GM18505 (cell line): ENCODE results near the gene WDR26.

Experiments used
- ATAC-seq: cut with Tn5 transposase; IDR thresholded peaks from one replicate; pipeline ENCODE4 v1.9.1; 2021; ENCODE audit not compliant: unreplicated experiment
- POLR2A ChIP-seq: IDR thresholded peaks from 4 replicates; pipeline ENCODE4 v1.6.1; 2011; ENCODE audit warnings: borderline replicate concordance; ENCODE audit not compliant: insufficient read depth, insufficient read length; ENCODE audit errors: extremely low read depth

The WDR26 gene

GRCh38 chr1:224402472-224403036 lies 32.0 kb downstream of the WDR26 start:
- no peak for ATAC-seq
- TF ChIP-seq POLR2A: no peak

GRCh38 chr1:224399887-224400286 lies 34.7 kb downstream of the WDR26 start:
- ATAC-seq: no peak
- TF ChIP-seq POLR2A: no peak

DNA sequence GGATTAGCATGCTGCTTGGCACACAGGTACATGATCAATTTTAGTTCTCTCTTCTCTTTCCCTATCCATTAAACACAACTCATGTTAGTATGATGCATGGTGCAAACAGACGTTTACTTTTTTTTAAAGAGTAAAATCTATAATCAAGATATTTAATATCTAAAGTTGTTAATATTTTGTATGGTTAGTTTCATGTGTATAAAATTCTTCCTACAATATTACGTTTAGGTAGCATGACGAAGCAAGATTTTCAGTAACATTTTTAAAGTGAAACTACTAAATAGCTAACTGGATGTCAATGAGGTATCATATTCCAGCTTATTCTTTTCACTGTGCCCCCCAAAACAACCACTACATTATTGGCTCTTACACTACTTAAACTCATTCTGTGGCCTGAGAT lies 41.3 kb downstream of the WDR26 start:
- no peak for ATAC-seq
- TF ChIP-seq POLR2A: no peak

GRCh38 chr1:224392411-224393249 lies 42.0 kb downstream of the WDR26 start:
- TF ChIP-seq POLR2A: no peak
- ATAC-seq: no peak

GRCh38 chr1:224390517-224390916 lies 44.1 kb downstream of the WDR26 start:
- TF ChIP-seq POLR2A: no peak
- no peak for ATAC-seq

GRCh38 chr1:224387943-224388342 lies 46.7 kb downstream of the WDR26 start:
- TF ChIP-seq POLR2A: no peak
- ATAC-seq: no peak

DNA sequence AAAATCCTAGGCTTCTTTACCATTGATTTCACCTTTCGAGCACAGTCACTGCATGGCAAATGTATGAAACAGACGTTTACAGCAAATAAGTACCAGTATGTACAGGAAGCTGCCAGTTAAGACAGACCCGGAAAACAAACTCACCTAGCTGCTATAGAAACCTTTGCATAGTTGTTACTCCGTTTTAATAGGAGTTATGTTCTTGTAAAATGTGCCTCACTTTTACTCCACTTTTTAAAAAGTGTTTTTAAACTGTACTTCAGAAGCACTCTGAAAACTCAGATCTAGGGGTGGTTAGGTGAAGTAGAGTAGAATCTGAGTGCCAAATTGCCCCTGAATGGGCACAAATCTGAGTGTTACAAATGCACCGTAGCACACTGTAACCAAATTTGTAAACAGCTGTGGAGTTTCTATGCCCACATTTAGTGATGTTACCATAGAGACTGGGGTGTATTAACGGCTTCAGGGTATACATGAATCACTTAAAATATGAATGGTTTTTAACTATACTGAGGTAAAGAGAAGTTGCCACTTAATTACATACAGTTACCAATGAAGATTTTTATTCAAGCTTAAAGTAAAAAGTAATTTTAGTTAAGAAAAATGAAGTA lies 47.2 kb downstream of the WDR26 start:
- no peak for TF ChIP-seq POLR2A
- ATAC-seq: no peak

GRCh38 chr1:224383218-224383617 lies 51.4 kb downstream of the WDR26 start:
- no peak for ATAC-seq
- no peak for TF ChIP-seq POLR2A

GRCh38 chr1:224381880-224382548 lies 52.6 kb downstream of the WDR26 start:
- ATAC-seq: no peak
- no peak for TF ChIP-seq POLR2A

DNA sequence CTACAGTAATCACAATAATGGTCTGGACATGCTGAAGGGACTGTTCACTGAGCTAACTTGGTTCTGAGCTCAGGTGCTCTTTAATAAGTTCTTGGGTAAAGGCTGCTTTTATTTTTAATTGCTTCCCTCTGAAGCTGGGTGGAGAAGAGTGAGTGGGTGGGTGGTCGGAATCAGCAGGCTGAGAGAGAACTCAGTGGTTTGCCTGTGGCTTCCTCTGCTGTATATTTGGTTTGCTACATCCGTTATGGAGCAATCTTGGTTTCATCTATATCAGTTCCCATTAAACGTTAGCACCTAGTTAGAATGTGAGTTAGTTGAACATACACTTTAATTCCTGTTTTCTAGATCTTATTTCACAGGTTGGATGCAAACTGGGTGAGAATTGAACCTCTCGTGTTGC lies 54.6 kb downstream of the WDR26 start:
- peak; percentile 54 for ATAC-seq
- TF ChIP-seq POLR2A: no peak

DNA sequence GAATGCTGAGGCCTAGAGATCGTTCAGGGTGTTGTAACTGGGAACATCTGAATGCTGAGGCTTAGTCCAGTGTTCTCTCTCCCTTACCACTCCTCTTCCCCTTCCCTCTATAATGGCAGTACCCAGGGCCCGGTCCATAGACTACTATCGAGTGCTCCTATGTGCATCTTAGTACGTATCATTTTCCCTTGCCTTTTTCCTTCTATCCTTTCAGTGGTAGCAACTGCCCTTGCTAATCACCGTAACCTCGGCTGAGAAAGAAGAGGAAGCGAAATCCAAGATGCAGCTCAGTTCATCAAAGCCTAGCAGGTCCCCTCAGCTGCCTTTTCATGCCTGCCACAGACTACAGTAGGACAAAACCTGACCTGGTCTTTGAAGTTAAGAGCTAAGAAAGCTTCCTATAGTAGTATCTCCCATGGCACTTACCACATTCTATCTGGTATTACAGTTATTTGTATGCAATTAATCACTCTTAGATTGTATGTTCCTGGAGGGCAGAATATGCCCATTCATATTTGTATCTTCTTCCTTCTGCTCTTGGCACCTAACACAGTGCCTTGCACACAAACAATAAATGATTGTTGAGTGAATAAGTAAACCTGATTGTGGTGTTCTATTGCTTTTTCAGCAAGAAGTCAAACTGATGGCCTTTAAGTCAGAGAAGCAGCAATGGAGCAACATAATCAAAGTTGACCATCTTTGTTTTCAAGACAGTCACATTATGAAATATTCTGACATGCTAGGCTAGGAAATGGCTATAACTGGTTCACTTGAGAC lies 55.6 kb downstream of the WDR26 start:
- no peak for TF ChIP-seq POLR2A
- peak; percentile 34 for ATAC-seq

DNA sequence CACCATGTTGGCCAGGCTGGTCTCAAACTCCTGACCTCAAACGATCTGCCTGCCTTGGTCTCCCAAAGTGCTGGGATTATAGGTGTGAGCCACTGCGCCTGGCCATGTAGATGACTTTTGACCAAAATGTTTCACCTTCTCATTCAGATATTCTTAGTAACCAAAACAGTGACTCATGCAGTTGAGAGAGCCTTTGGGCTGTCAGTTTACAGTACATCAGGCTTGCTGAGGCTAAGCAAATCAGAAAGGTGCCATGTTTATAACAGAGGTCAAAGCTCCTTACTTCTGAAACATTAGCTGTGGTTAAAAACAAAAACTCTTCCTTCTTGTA lies 57.0 kb downstream of the WDR26 start:
- TF ChIP-seq POLR2A: no peak
- ATAC-seq: peak; percentile 50

DNA sequence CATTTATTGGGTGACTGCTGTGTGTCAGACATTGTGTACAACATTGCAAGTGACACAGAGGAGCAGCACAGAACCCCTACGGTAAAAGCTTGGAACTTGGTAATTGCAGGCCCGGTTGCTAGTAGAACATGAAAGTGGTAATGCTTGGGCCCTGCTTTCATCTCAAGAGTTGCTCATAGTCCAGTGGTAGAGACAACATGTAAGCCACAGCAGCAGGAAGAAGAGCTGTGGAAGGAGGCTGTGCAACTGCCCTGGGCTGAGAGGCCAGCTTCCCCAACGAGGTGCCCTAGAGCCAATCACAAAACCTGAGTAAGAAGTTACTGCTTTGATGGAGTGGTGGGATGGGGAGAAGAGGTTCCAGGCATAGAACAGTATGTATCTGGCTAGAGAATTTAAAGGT lies 59.5 kb downstream of the WDR26 start:
- ATAC-seq: no peak
- TF ChIP-seq POLR2A: no peak
